VCaP (cell line): ENCODE measurements around the gene SYT9.

ENCODE experiments used
- H3K27ac ChIP-seq: fragments of 450-650 bp; 2 replicates; pipeline ENCODE4 v1.5.1; 2017
- CTCF ChIP-seq: fragments of 450-650 bp; conservative IDR thresholded peaks from 2 replicates; pipeline ENCODE4 v1.5.1; 2017; ENCODE audit warnings: mild to moderate bottlenecking, moderate library complexity

SYT9 gene

GRCh38 chr11:7422544-7423331, 171.0 kb downstream of the SYT9 start:
- H3K27ac ChIP-seq, result no peak overlapping the region
- TF ChIP-seq CTCF, result no peak

- no peak for TF ChIP-seq CTCF
- H3K27ac ChIP-seq, result no peak overlapping the region
Measured at GRCh38 chr11:7423946-7424345, 172.2 kb downstream of the SYT9 start.

GRCh38 chr11:7427733-7428132, 176.0 kb downstream of the SYT9 start:
- no peak overlapping the region for H3K27ac ChIP-seq
- no peak for TF ChIP-seq CTCF

GRCh38 chr11:7428196-7428595, 176.5 kb downstream of the SYT9 start:
- TF ChIP-seq CTCF, result no peak
- H3K27ac ChIP-seq, result no peak overlapping the region

- no peak overlapping the region for H3K27ac ChIP-seq
- TF ChIP-seq CTCF, result no peak
Measured at GRCh38 chr11:7430496-7430895, 178.8 kb downstream of the SYT9 start.

- no peak for TF ChIP-seq CTCF
- H3K27ac ChIP-seq, result no peak overlapping the region
Measured at GRCh38 chr11:7435176-7435575, 183.5 kb downstream of the SYT9 start.

GRCh38 chr11:7436146-7436545, 184.4 kb downstream of the SYT9 start:
- TF ChIP-seq CTCF, result no peak
- no peak overlapping the region for H3K27ac ChIP-seq
